ENCODE results near the gene ELF2.
"Not testable (repeated sequence)": the region's sequence is repeated elsewhere in the genome, so short reads cannot be mapped to it uniquely, and the experiment has no call there.

- not testable (repeated sequence) for TF ChIP-seq EZH2 (IDR thresholded peaks at IDR 0.05; ENCODE audit: borderline replicate concordance, low read depth, low read length, severe bottlenecking); GATA2 (IDR thresholded peaks at IDR 0.05; ENCODE audit: insufficient read depth, insufficient read length, low read depth, low read length); POLR2A (IDR thresholded peaks at IDR 0.05; ENCODE audit: low read depth, low read length); POLR2AphosphoS5 (IDR thresholded peaks at IDR 0.05; ENCODE audit: insufficient read depth, low read depth, low read length); CTCF (IDR thresholded peaks at IDR 0.05; ENCODE audit: extremely low read depth in 1 of 2, insufficient read depth in 1 of 2, low read depth in 1 of 2, low read length in 2 of 2); MAX (IDR thresholded peaks at IDR 0.05; ENCODE audit: insufficient read depth, insufficient read length); JUN (IDR thresholded peaks at IDR 0.05; ENCODE audit: borderline replicate concordance, insufficient read depth, insufficient read length, low read depth); MYC (IDR thresholded peaks at IDR 0.05; ENCODE audit: low read depth, low read length); FOS (IDR thresholded peaks at IDR 0.05; ENCODE audit: borderline replicate concordance, insufficient read depth, low read length)
Measured at GRCh38 chr4:139157977-139158376, 19.0 kb downstream of the ELF2 start.
